ENCODE measurements around the gene FAM184A. TPM values are rescaled to one million over a fixed set of nuclear protein-coding genes. Genes with fewer than 3 reads are reported as not detected.

FAM184A gene
- total RNA-seq, 2 experiments from 2014 or later: 2.2 to 2.7 TPM

- ChIA-PET CTCF (interaction anchor here (1.9 kb wide), 1 partner anchor 21 kb away, joined by 8 read pairs; no protein-coding TSS in a partner anchor), POLR2A (no interaction called here)
- no peak overlapping the region for H3K27ac Mint-ChIP-seq
- H3K36me3 Mint-ChIP-seq (ENCODE audit: low read depth): no peaks in the 10 kb centered on the region
- peaks cover 22% of the 10 kb centered on the region for H3K27me3 Mint-ChIP-seq (ENCODE audit: low read depth)
- ATAC-seq (no peak), DNase-seq (no peak)
- no peaks in the 10 kb centered on the region for H3K4me1 Mint-ChIP-seq (ENCODE audit: low read depth)
- no peak overlapping the region for H3K4me3 Mint-ChIP-seq
- no peaks in the 10 kb centered on the region for H3K9me3 Mint-ChIP-seq (ENCODE audit: insufficient read depth)
Observed at GRCh38 chr6:119090256-119090655, 11.8 kb upstream of the FAM184A start.

- Mint-ChIP-seq H3K36me3 (ENCODE audit: low read depth) (peaks cover 5% of the 10 kb centered on the region), H3K27me3 (ENCODE audit: low read depth) (peaks cover 26% of the 10 kb centered on the region), H3K4me3 (no peak overlapping the region), H3K9me3 (ENCODE audit: insufficient read depth) (peaks cover 8% of the 10 kb centered on the region), H3K4me1 (ENCODE audit: low read depth) (no peaks in the 10 kb centered on the region), H3K27ac (no peak overlapping the region)
- ChIA-PET POLR2A (no interaction called here), CTCF (no interaction called here)
- no peak for ATAC-seq
- DNase-seq: no peak
Observed at GRCh38 chr6:119084784-119085183, 6.3 kb upstream of the FAM184A start.

GRCh38 chr6:119083007-119083406, 4.5 kb upstream of the FAM184A start:
- Mint-ChIP-seq H3K4me3 (no peak overlapping the region), H3K4me1 (ENCODE audit: low read depth) (peaks cover 2% of the 10 kb centered on the region), H3K36me3 (ENCODE audit: low read depth) (peaks cover 5% of the 10 kb centered on the region), H3K27ac (no peak overlapping the region), H3K9me3 (ENCODE audit: insufficient read depth) (peaks cover 8% of the 10 kb centered on the region), H3K27me3 (ENCODE audit: low read depth) (peaks cover 28% of the 10 kb centered on the region)
- no peak for ATAC-seq
- POLR2A ChIA-PET: no interaction called here
- no peak for DNase-seq
- CTCF ChIA-PET: no interaction called here

GRCh38 chr6:119079283-119079809, 882 bp upstream of the FAM184A start:
- H3K4me3 Mint-ChIP-seq: peak overlapping the region; percentile 77
- peak overlapping the region; percentile 41 for H3K27ac Mint-ChIP-seq
- H3K9me3 Mint-ChIP-seq (ENCODE audit: insufficient read depth): peaks cover 8% of the 10 kb centered on the region
- peaks cover 24% of the 10 kb centered on the region for H3K4me1 Mint-ChIP-seq (ENCODE audit: low read depth)
- H3K36me3 Mint-ChIP-seq (ENCODE audit: low read depth): peaks cover 5% of the 10 kb centered on the region
- DNase-seq (no peak), ATAC-seq (no peak)
- H3K27me3 Mint-ChIP-seq (ENCODE audit: low read depth): peaks cover 16% of the 10 kb centered on the region
- POLR2A ChIA-PET: interaction anchor here (0.6 kb wide), 1 partner anchor 26 kb away, joined by 3 read pairs; no protein-coding TSS in a partner anchor
- CTCF ChIA-PET: interaction anchor here (1.0 kb wide), 1 partner anchor 116 kb away, joined by 3 read pairs; no protein-coding TSS in a partner anchor

- Mint-ChIP-seq H3K4me3 (peak overlapping the region; percentile 40), H3K27ac (peak overlapping the region; percentile 53), H3K4me1 (ENCODE audit: low read depth) (peaks cover 24% of the 10 kb centered on the region), H3K27me3 (ENCODE audit: low read depth) (peaks cover 15% of the 10 kb centered on the region), H3K36me3 (ENCODE audit: low read depth) (no peaks in the 10 kb centered on the region), H3K9me3 (ENCODE audit: insufficient read depth) (no peaks in the 10 kb centered on the region)
- ChIA-PET POLR2A (interaction anchor here (1.0 kb wide), 1 partner anchor 24 kb away, joined by 3 read pairs; no protein-coding TSS in a partner anchor), CTCF (interaction anchor here (0.6 to 2.3 kb wide), 11 partner anchors 11 to 953 kb away, joined by 3 to 12 read pairs (median 4); no protein-coding TSS in a partner anchor)
- peak; percentile 63 for DNase-seq
- ATAC-seq: peak; percentile 55
Observed at GRCh38 chr6:119077643-119078375, 655 bp downstream of the FAM184A start.

- Mint-ChIP-seq H3K4me1 (ENCODE audit: low read depth) (peaks cover 24% of the 10 kb centered on the region), H3K27me3 (ENCODE audit: low read depth) (peaks cover 15% of the 10 kb centered on the region), H3K4me3 (peak overlapping the region; percentile 40), H3K9me3 (ENCODE audit: insufficient read depth) (no peaks in the 10 kb centered on the region), H3K27ac (peak overlapping the region; percentile 53), H3K36me3 (ENCODE audit: low read depth) (no peaks in the 10 kb centered on the region)
- ChIA-PET POLR2A (interaction anchor here (1.0 kb wide), 1 partner anchor 23 kb away, joined by 3 read pairs; no protein-coding TSS in a partner anchor), CTCF (interaction anchor here (1.0 to 2.3 kb wide), 9 partner anchors 18 to 237 kb away, joined by 3 to 12 read pairs (median 4); no protein-coding TSS in a partner anchor)
- DNase-seq (no peak), ATAC-seq (peak; percentile 1)
Observed at GRCh38 chr6:119077391-119077642, 1.1 kb downstream of the FAM184A start.

- no peaks in the 10 kb centered on the region for H3K36me3 Mint-ChIP-seq (ENCODE audit: low read depth)
- no peaks in the 10 kb centered on the region for H3K9me3 Mint-ChIP-seq (ENCODE audit: insufficient read depth)
- H3K4me1 Mint-ChIP-seq (ENCODE audit: low read depth): peaks cover 24% of the 10 kb centered on the region
- H3K4me3 Mint-ChIP-seq: peak overlapping the region; percentile 40
- H3K27ac Mint-ChIP-seq: peak overlapping the region; percentile 12
- ChIA-PET CTCF (interaction anchor here (1.0 to 2.3 kb wide), 8 partner anchors 17 to 111 kb away, joined by 4 to 12 read pairs (median 6); no protein-coding TSS in a partner anchor), POLR2A (no interaction called here)
- ATAC-seq: no peak
- H3K27me3 Mint-ChIP-seq (ENCODE audit: low read depth): peaks cover 15% of the 10 kb centered on the region
- DNase-seq: no peak
Observed at GRCh38 chr6:119076576-119077390, 1.7 kb downstream of the FAM184A start.

GRCh38 chr6:119076173-119076572, 2.3 kb downstream of the FAM184A start:
- DNase-seq: no peak
- no peak overlapping the region for H3K27ac Mint-ChIP-seq
- H3K27me3 Mint-ChIP-seq (ENCODE audit: low read depth): peaks cover 15% of the 10 kb centered on the region
- H3K4me3 Mint-ChIP-seq: peak overlapping the region; percentile 40
- peaks cover 24% of the 10 kb centered on the region for H3K4me1 Mint-ChIP-seq (ENCODE audit: low read depth)
- H3K9me3 Mint-ChIP-seq (ENCODE audit: insufficient read depth): no peaks in the 10 kb centered on the region
- H3K36me3 Mint-ChIP-seq (ENCODE audit: low read depth): no peaks in the 10 kb centered on the region
- POLR2A ChIA-PET: no interaction called here
- no peak for ATAC-seq
- CTCF ChIA-PET: interaction anchor here (1.0 kb wide), 1 partner anchor 34 kb away, joined by 4 read pairs; no protein-coding TSS in a partner anchor

GRCh38 chr6:119075200-119075981, 3.1 kb downstream of the FAM184A start:
- H3K4me1 Mint-ChIP-seq (ENCODE audit: low read depth): peaks cover 24% of the 10 kb centered on the region
- H3K27me3 Mint-ChIP-seq (ENCODE audit: low read depth): peaks cover 12% of the 10 kb centered on the region
- CTCF ChIA-PET: interaction anchor here (0.9 to 1.0 kb wide), 3 partner anchors 23 to 107 kb away, joined by 3 to 4 read pairs (median 3); no protein-coding TSS in a partner anchor
- POLR2A ChIA-PET: no interaction called here
- no peaks in the 10 kb centered on the region for H3K36me3 Mint-ChIP-seq (ENCODE audit: low read depth)
- H3K27ac Mint-ChIP-seq: no peak overlapping the region
- no peaks in the 10 kb centered on the region for H3K9me3 Mint-ChIP-seq (ENCODE audit: insufficient read depth)
- ATAC-seq (no peak), DNase-seq (no peak)
- no peak overlapping the region for H3K4me3 Mint-ChIP-seq

- Mint-ChIP-seq H3K4me1 (ENCODE audit: low read depth) (peaks cover 22% of the 10 kb centered on the region), H3K27ac (no peak overlapping the region), H3K27me3 (ENCODE audit: low read depth) (peaks cover 2% of the 10 kb centered on the region), H3K36me3 (ENCODE audit: low read depth) (no peaks in the 10 kb centered on the region), H3K9me3 (ENCODE audit: insufficient read depth) (no peaks in the 10 kb centered on the region), H3K4me3 (no peak overlapping the region)
- CTCF ChIA-PET: interaction anchor here (1.0 to 1.2 kb wide), 3 partner anchors 21 to 37 kb away, joined by 4 to 7 read pairs (median 5); no protein-coding TSS in a partner anchor
- POLR2A ChIA-PET: interaction anchor here (0.7 kb wide), 1 partner anchor 165 kb away, joined by 3 read pairs; no protein-coding TSS in a partner anchor
- no peak for ATAC-seq
- DNase-seq: no peak
Observed at GRCh38 chr6:119073307-119074051, 5.0 kb downstream of the FAM184A start.
